Kidney epithelial cell (primary cell): ENCODE results near the gene SIK3. TPM values are rescaled to one million over a fixed set of nuclear protein-coding genes. Genes with fewer than 3 reads are reported as not detected.
A peak's percentile ranks its signal among the peaks of the same experiment; 100 is the strongest.

ENCODE experiments used
- DNase-seq: peaks from one replicate; pipeline ENCODE4 v3.0.0-alpha.2; 2010; ENCODE audit warnings: low read depth
- H3K27me3 ChIP-seq: 2 replicates; pipeline ENCODE4 v1.6.0; 2011; ENCODE audit warnings: low read length; ENCODE audit not compliant: control insufficient read depth, insufficient read depth
- H3K36me3 ChIP-seq: 2 replicates; pipeline ENCODE4 v1.5.1; 2011; ENCODE audit warnings: low read length; ENCODE audit not compliant: control insufficient read depth, insufficient read depth
- H3K4me3 ChIP-seq: 2 replicates; pipeline ENCODE4 v1.5.1; 2011; ENCODE audit warnings: low read depth, mild to moderate bottlenecking, control low read depth, low read length
- CTCF ChIP-seq: IDR thresholded peaks from 2 replicates; pipeline ENCODE4 v1.5.1; 2011; ENCODE audit warnings: mild to moderate bottlenecking, moderate library complexity, low read length, control low read depth, inconsistent platforms; ENCODE audit not compliant: insufficient read depth, poor library complexity, severe bottlenecking
- total RNA-seq: library from RNA; depleted of rRNA; stranded (reverse); fragments of >200 nt; gene quantifications from 2 replicates; pipeline ENCODE4 v1.2.3, GENCODE V29; 2015

The SIK3 gene
- total RNA-seq, 1 donor from 2014 or later = 12.9 TPM

DNA sequence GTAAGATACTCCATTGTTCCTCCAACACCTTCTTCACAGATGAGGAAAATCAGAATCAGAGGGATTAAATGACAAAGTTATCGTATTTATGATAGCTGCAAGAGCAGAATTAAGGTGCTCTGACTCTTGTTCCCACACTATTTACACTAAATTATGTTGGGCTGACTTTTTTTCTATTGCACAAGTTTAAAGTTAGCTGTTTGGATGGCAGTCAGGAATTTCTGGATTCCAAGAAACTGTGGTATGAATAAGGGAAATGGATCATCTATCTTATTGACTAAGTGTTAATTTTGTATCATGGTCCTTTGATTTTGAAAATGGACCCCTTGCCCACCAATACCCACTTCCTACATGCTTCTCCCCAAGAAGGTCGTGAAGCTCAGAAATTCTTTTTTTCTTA, 240.9 kb downstream of the SIK3 start:
- no peaks in the 10 kb centered on the region for H3K27me3 ChIP-seq
- no peak overlapping the region for H3K4me3 ChIP-seq
- no peak for DNase-seq
- peaks cover 2% of the 10 kb centered on the region for H3K36me3 ChIP-seq
- TF ChIP-seq CTCF = no peak

GRCh38 chr11:116856423-116856822, 241.8 kb downstream of the SIK3 start:
- DNase-seq = no peak
- TF ChIP-seq CTCF = no peak
- Histone ChIP-seq H3K36me3 (peaks cover 2% of the 10 kb centered on the region), H3K4me3 (no peak overlapping the region), H3K27me3 (no peaks in the 10 kb centered on the region)

DNA sequence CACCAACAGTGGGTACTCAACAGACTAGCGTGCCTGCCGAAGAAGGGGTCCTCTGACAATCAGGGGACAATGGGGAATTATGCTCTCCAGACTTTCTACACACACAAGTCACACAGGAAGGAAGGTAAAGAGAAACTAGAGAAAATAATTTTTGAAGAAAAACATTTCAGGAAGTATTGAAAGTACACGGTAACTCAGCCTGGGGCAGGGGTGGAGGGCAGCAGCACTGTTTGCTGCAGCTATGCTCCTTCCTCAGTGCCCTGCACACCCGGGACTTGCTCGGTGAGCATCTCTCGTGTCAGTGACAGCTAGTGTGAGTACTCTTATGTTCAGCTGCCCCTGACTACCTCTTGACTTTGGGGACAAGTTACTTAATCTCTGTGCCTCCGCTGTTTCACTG, 242.8 kb downstream of the SIK3 start:
- no peak overlapping the region for H3K4me3 ChIP-seq
- TF ChIP-seq CTCF = no peak
- H3K27me3 ChIP-seq = no peaks in the 10 kb centered on the region
- DNase-seq = no peak
- H3K36me3 ChIP-seq = peaks cover 2% of the 10 kb centered on the region

DNA sequence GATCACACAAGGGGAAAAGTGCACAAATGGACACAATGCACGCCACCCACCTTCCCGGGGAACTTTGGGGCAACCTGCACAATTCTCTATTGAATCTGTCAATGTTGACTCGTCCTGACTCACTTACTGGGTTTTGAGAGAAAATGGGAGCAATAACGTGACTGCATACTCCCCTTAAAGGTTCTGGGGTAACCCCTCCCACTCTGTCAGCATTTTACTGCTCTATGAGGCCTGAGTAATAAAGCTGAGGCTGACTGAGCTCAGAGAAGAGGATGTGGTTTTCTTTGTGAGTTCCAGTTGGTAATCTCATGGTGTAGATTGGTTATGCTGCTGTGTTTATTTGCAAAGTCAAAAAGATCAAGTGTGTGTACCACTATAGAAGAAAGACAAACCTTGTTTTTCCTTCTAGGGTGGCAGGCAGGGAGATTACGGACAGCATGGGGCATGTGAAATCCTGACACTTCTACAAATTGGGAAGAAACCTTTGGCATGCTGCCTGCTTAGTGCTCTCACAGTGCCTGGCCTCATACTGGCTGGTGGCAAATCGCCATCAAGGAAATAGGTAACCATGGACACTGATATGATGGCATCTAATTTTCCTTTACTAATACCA, 244.7 kb downstream of the SIK3 start:
- H3K36me3 ChIP-seq = no peaks in the 10 kb centered on the region
- DNase-seq = peak; percentile 88
- TF ChIP-seq CTCF = no peak
- H3K4me3 ChIP-seq = no peak overlapping the region
- no peaks in the 10 kb centered on the region for H3K27me3 ChIP-seq

- no peak for TF ChIP-seq CTCF
- no peak overlapping the region for H3K4me3 ChIP-seq
- H3K36me3 ChIP-seq = peaks cover 1% of the 10 kb centered on the region
- DNase-seq = no peak
- no peaks in the 10 kb centered on the region for H3K27me3 ChIP-seq
Observed at GRCh38 chr11:116852261-116853031, 245.8 kb downstream of the SIK3 start.
